RPMI7951 (cell line): ENCODE results near the gene BRD3OS. TPM values are rescaled to one million over a fixed set of nuclear protein-coding genes. Genes with fewer than 3 reads are reported as not detected.

Experiments
- DNase-seq: peaks from one replicate; pipeline ENCODE4 v3.0.0-alpha.2; 2012; ENCODE audit warnings: low read depth
- total RNA-seq: library from RNA; depleted of rRNA; stranded (reverse); fragments of >200 nt; shearing (Covaris generic); gene quantifications from 2 replicates; pipeline ENCODE4 v1.2.3, GENCODE V29; 2014; rRNA removed

The BRD3OS gene
- 16.4 and 16.7 TPM in 2 replicates for total RNA-seq

GRCh38 chr9:134024828-134025605 lies at the start of gene BRD3OS:
TSS of gene BRD3OS (plus strand) at chr9:134025481. CDS start at chr9:134026748, 1,267 bp downstream.
- DNase-seq: peak; percentile 96

- no peak for DNase-seq
These were observed 49.8 kb upstream of the BRD3OS start for GRCh38 chr9:133975511-133975910.

GRCh38 chr9:133976191-133976861 lies 49.0 kb upstream of the BRD3OS start:
- DNase-seq: no peak

GRCh38 chr9:133976887-133977286 lies 48.4 kb upstream of the BRD3OS start:
- DNase-seq: no peak

GRCh38 chr9:133977421-133978201 lies 47.7 kb upstream of the BRD3OS start:
- DNase-seq: no peak

- no peak for DNase-seq
These were observed 46.9 kb upstream of the BRD3OS start for GRCh38 chr9:133978226-133978898.

GRCh38 chr9:133978899-133979272 lies 46.4 kb upstream of the BRD3OS start:
- DNase-seq: no peak

GRCh38 chr9:133979273-133979920 lies 45.9 kb upstream of the BRD3OS start:
- DNase-seq: no peak

- DNase-seq: no peak
These were observed 45.1 kb upstream of the BRD3OS start for GRCh38 chr9:133979921-133980863.

GRCh38 chr9:133980864-133981588 lies 44.3 kb upstream of the BRD3OS start:
- DNase-seq: no peak

- no peak for DNase-seq
These were observed 43.7 kb upstream of the BRD3OS start for GRCh38 chr9:133981589-133981957.

GRCh38 chr9:133981958-133982681 lies 43.2 kb upstream of the BRD3OS start:
- DNase-seq: no peak

- no peak for DNase-seq
These were observed 42.1 kb upstream of the BRD3OS start for GRCh38 chr9:133982971-133983720.

- no peak for DNase-seq
These were observed 39.2 kb upstream of the BRD3OS start for GRCh38 chr9:133986061-133986460.

GRCh38 chr9:133986774-133987445 lies 38.4 kb upstream of the BRD3OS start:
- no peak for DNase-seq

GRCh38 chr9:133987446-133987788 lies 37.9 kb upstream of the BRD3OS start:
- no peak for DNase-seq

GRCh38 chr9:133987946-133988665 lies 37.2 kb upstream of the BRD3OS start:
- DNase-seq: no peak
